SU-DHL-6 (cell line): Measurements from ENCODE around the gene ITGA8.

Experiments
- H2AFZ ChIP-seq: fragments of 200-600 bp; sonication (generic); 2 replicates; pipeline ENCODE4 v1.6.1; 2014; ENCODE audit warnings: low read depth, mild to moderate bottlenecking, moderate library complexity, mixed read lengths, antibody characterized with exemption, low read length; ENCODE audit not compliant: severe bottlenecking
- H3F3A ChIP-seq: fragments of 200-600 bp; shearing (Covaris generic); 2 replicates; pipeline ENCODE4 v1.6.0; 2016; ENCODE audit warnings: antibody characterized with exemption, mild to moderate bottlenecking; ENCODE audit not compliant: insufficient read depth
- H3K27ac ChIP-seq: fragments of 200-600 bp; sonication (generic); 2 replicates; pipeline ENCODE4 v1.5.1; 2016; ENCODE audit warnings: low read depth, mild to moderate bottlenecking, low read length, moderate library complexity, mixed read lengths
- H3K27me3 ChIP-seq: fragments of 200-600 bp; sonication (generic), shearing (Covaris generic); 2 replicates; pipeline ENCODE4 v1.6.0; 2014; ENCODE audit warnings: mild to moderate bottlenecking, low read length
- H3K36me3 ChIP-seq: fragments of 200-600 bp; sonication (generic); 2 replicates; pipeline ENCODE4 v1.6.1; 2014; ENCODE audit warnings: mild to moderate bottlenecking, low read length, mixed read lengths
- H3K4me2 ChIP-seq: fragments of 300-600, 200-600 bp; shearing (Covaris generic), sonication (generic); 2 replicates; pipeline ENCODE4 v1.6.0; 2014; ENCODE audit warnings: low read length, low read depth, mild to moderate bottlenecking; ENCODE audit not compliant: poor library complexity, severe bottlenecking
- H3K4me3 ChIP-seq: fragments of 200-600 bp; sonication (generic); 2 replicates; pipeline ENCODE4 v1.5.1; 2014; ENCODE audit warnings: antibody characterized with exemption, low read length, mild to moderate bottlenecking, mixed read lengths; ENCODE audit not compliant: insufficient read depth, poor library complexity, severe bottlenecking
- H3K79me2 ChIP-seq: fragments of 200-600 bp; sonication (generic); 2 replicates; pipeline ENCODE4 v1.6.1; 2014; ENCODE audit warnings: mild to moderate bottlenecking, low read length, moderate library complexity; ENCODE audit not compliant: insufficient read depth
- H3K9ac ChIP-seq: fragments of 200-600 bp; sonication (generic); 2 replicates; pipeline ENCODE4 v1.7.0; 2014; ENCODE audit warnings: mild to moderate bottlenecking, low read length
- H3K9me2 ChIP-seq: fragments of 200-600 bp; sonication (generic); replicated peaks from 2 replicates; pipeline ENCODE4 v1.6.1; 2014; ENCODE audit warnings: low read length; ENCODE audit not compliant: insufficient read depth
- H3K9me3 ChIP-seq: fragments of 200-600 bp; sonication (generic); 2 replicates; pipeline ENCODE4 v1.6.1; 2014; ENCODE audit warnings: low read length, mixed read lengths; ENCODE audit not compliant: insufficient read depth
- H4K20me1 ChIP-seq: fragments of 200-600 bp; sonication (generic); 2 replicates; pipeline ENCODE4 v1.6.1; 2014; ENCODE audit warnings: low read depth, mild to moderate bottlenecking, antibody characterized with exemption, low read length, moderate library complexity, mixed read lengths
- CTCF ChIP-seq: fragments of 200-600 bp; sonication (generic); IDR thresholded peaks from one replicate; pipeline ENCODE4 v1.5.1; 2017; ENCODE audit warnings: antibody characterized with exemption, mild to moderate bottlenecking, low read length, moderate library complexity; ENCODE audit not compliant: insufficient read depth, poor library complexity, severe bottlenecking
- EZH2phosphoT487 ChIP-seq: fragments of 200-600 bp; sonication (generic), shearing (Covaris generic); conservative IDR thresholded peaks from 2 replicates; pipeline ENCODE4 v1.6.1; 2018; ENCODE audit warnings: mild to moderate bottlenecking, antibody characterized with exemption, low read length, moderate library complexity, mixed read lengths

The ITGA8 gene

GRCh38 chr10:15546606-15547005, 173.1 kb downstream of the ITGA8 start:
- Histone ChIP-seq H3K9me2 (no peaks in the 10 kb centered on the region), H3K4me3 (no peak overlapping the region)

GRCh38 chr10:15545884-15546283, 173.8 kb downstream of the ITGA8 start:
- Histone ChIP-seq H3K4me2 (no peak overlapping the region), H3K9me3 (no peaks in the 10 kb centered on the region), H3K9me2 (no peaks in the 10 kb centered on the region), H4K20me1 (no peaks in the 10 kb centered on the region), H2AFZ (no peak overlapping the region), H3K36me3 (no peaks in the 10 kb centered on the region), H3K9ac (no peak overlapping the region), H3K79me2 (no peaks in the 10 kb centered on the region), H3F3A (no peaks in the 10 kb centered on the region), H3K27me3 (no peaks in the 10 kb centered on the region), H3K4me3 (no peak overlapping the region), H3K27ac (no peak overlapping the region)
- no peak for TF ChIP-seq EZH2phosphoT487
- no peak for TF ChIP-seq CTCF

More at GRCh38 chr10:15546606-15547005, 173.1 kb downstream of the ITGA8 start:
- Histone ChIP-seq H3K9me3 (no peaks in the 10 kb centered on the region), H3K4me2 (no peak overlapping the region), H3K36me3 (no peaks in the 10 kb centered on the region), H3K27me3 (no peaks in the 10 kb centered on the region), H3K9ac (no peak overlapping the region), H3F3A (no peaks in the 10 kb centered on the region), H2AFZ (no peak overlapping the region), H4K20me1 (no peaks in the 10 kb centered on the region), H3K79me2 (no peaks in the 10 kb centered on the region), H3K27ac (no peak overlapping the region)
- TF ChIP-seq EZH2phosphoT487 (no peak), CTCF (no peak)

GRCh38 chr10:15545266-15545665, 174.5 kb downstream of the ITGA8 start:
- no peaks in the 10 kb centered on the region for H3K36me3 ChIP-seq
- H3K79me2 ChIP-seq, result no peaks in the 10 kb centered on the region
- no peak overlapping the region for H3K9ac ChIP-seq
- H3K27me3 ChIP-seq, result no peaks in the 10 kb centered on the region
- no peak for TF ChIP-seq EZH2phosphoT487
- no peak for TF ChIP-seq CTCF
- H2AFZ ChIP-seq, result no peak overlapping the region
- H3F3A ChIP-seq, result no peaks in the 10 kb centered on the region
- no peaks in the 10 kb centered on the region for H3K9me2 ChIP-seq
- no peaks in the 10 kb centered on the region for H3K9me3 ChIP-seq
- no peaks in the 10 kb centered on the region for H4K20me1 ChIP-seq
- H3K4me2 ChIP-seq, result no peak overlapping the region
- H3K4me3 ChIP-seq, result no peak overlapping the region
- no peak overlapping the region for H3K27ac ChIP-seq

GRCh38 chr10:15543994-15544393, 175.7 kb downstream of the ITGA8 start:
- no peaks in the 10 kb centered on the region for H3K9me3 ChIP-seq
- H3K27ac ChIP-seq, result no peak overlapping the region
- no peaks in the 10 kb centered on the region for H3K27me3 ChIP-seq
- H4K20me1 ChIP-seq, result no peaks in the 10 kb centered on the region
- no peaks in the 10 kb centered on the region for H3K36me3 ChIP-seq
- TF ChIP-seq EZH2phosphoT487, result no peak
- no peak for TF ChIP-seq CTCF
- no peak overlapping the region for H3K4me2 ChIP-seq
- H3K4me3 ChIP-seq, result no peak overlapping the region
- no peaks in the 10 kb centered on the region for H3K79me2 ChIP-seq
- no peak overlapping the region for H2AFZ ChIP-seq
- H3F3A ChIP-seq, result no peaks in the 10 kb centered on the region
- no peak overlapping the region for H3K9ac ChIP-seq
- H3K9me2 ChIP-seq, result no peaks in the 10 kb centered on the region
